KMS-11 (cell line): ENCODE data around the gene MYL6.
"Not testable (repeated sequence)": the region's sequence is repeated elsewhere in the genome, so short reads cannot be mapped to it uniquely, and the experiment has no call there.

Experiments used
- H2AFZ ChIP-seq: fragments of 200-600 bp; sonication (generic); 2 replicates; pipeline ENCODE4 v1.6.1; 2016; ENCODE audit warnings: antibody characterized with exemption, mixed run types, low read depth
- H3K27ac ChIP-seq: fragments of 200-600 bp; sonication (generic); 2 replicates; pipeline ENCODE4 v1.6.1; 2016; ENCODE audit warnings: mild to moderate bottlenecking, mixed run types
- H3K27me3 ChIP-seq: fragments of 200-600 bp; sonication (generic); 2 replicates; pipeline ENCODE4 v1.6.1; 2017; ENCODE audit warnings: mild to moderate bottlenecking, low read depth, mixed run types, moderate library complexity; ENCODE audit not compliant: insufficient read depth
- H3K36me3 ChIP-seq: fragments of 200-600 bp; sonication (generic); 2 replicates; pipeline ENCODE4 v1.6.1; 2017; ENCODE audit warnings: mild to moderate bottlenecking, mixed run types; ENCODE audit not compliant: insufficient read depth
- H3K4me1 ChIP-seq: fragments of 200-600 bp; sonication (generic); 2 replicates; pipeline ENCODE4 v1.6.1; 2016; ENCODE audit warnings: mild to moderate bottlenecking, low read depth, mixed run types; ENCODE audit not compliant: poor library complexity, severe bottlenecking
- H3K4me2 ChIP-seq: fragments of 200-600 bp; sonication (generic); 2 replicates; pipeline ENCODE4 v1.7.0; 2016; ENCODE audit warnings: mild to moderate bottlenecking, mixed run types
- H3K4me3 ChIP-seq: fragments of 200-600 bp; sonication (generic); IDR thresholded peaks from 2 replicates; pipeline ENCODE4 v1.6.1; 2017; ENCODE audit warnings: low read depth, low read length, mixed read lengths; ENCODE audit not compliant: insufficient read depth
- H3K79me2 ChIP-seq: fragments of 200-600 bp; sonication (generic); 2 replicates; pipeline ENCODE4 v1.6.1; 2016; ENCODE audit warnings: low read depth, mixed run types; ENCODE audit not compliant: insufficient read depth
- H3K9ac ChIP-seq: fragments of 200-600 bp; sonication (generic); 2 replicates; pipeline ENCODE4 v1.6.1; 2016; ENCODE audit warnings: mild to moderate bottlenecking, mixed run types
- H4K20me1 ChIP-seq: fragments of 200-600 bp; sonication (generic); 2 replicates; pipeline ENCODE4 v1.6.1; 2016; ENCODE audit warnings: mild to moderate bottlenecking, mixed run types; ENCODE audit not compliant: insufficient read depth
- TF ChIP-seq, protein P1 (sequence below): fragments of 200-600 bp; sonication (generic); conservative IDR thresholded peaks from 2 replicates; pipeline ENCODE4 v1.6.1; 2017; ENCODE audit warnings: low read depth, mild to moderate bottlenecking, antibody characterized with exemption, low read length, moderate library complexity, mixed read lengths

Gene MYL6

DNA sequence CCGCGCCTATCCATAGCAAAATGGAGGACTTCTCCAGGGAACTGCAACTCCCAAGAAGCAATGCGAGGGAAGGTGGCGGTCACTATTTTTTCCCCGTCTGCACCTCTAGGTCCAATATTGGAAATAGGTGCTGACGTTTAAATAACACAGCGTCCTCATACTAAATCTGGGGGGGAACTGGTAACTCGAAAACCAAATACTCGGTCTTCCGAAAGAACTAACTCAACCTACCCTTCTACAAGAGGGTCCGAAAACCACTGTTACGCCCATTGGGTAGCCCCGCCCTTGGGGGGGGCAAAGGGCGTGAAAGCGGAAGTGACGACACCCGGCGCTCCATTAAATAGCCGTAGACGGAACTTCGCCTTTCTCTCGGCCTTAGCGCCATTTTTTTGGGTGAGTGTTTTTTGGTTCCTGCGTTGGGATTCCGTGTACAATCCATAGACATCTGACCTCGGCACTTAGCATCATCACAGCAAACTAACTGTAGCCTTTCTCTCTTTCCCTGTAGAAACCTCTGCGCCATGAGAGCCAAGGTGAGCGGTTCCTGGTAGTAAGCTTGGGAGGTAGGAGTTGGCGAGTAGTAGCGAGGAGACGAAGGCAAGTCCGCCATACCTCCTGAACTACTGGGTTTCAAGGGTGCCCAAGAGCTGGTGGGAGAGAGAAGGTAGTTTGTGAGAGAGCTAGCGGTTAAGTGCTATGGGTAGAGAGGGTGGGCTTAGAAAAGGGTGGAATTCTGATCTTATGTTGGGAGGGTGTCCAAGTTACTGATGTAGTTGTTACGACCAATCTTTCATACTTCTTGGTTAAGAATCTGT, 41.7 kb upstream of the MYL6 start, which contains the start of gene RPL41:
Gene RPL41 (plus strand): TSS at position 367 of the 815 bp plus-strand sequence.
- Histone ChIP-seq H3K4me2 (peak within 1 kb of the TSS; percentile 80), H4K20me1 (no peaks in the 10 kb centered on the region), H3K9ac (peak within 1 kb of the TSS; percentile 95), H3K4me1 (peaks cover 23% of the 10 kb centered on the region), H2AFZ (peak within 1 kb of the TSS; percentile 68), H3K27ac (peak within 1 kb of the TSS; percentile 93), H3K36me3 (peaks cover 18% of the 10 kb centered on the region; the same call in 1 of the 2 replicates), H3K4me3 (peak within 1 kb of the TSS; percentile 42), H3K79me2 (peaks cover 15% of the 10 kb centered on the region), H3K27me3 (no peaks in the 10 kb centered on the region)
- TF ChIP-seq, protein P1, sequence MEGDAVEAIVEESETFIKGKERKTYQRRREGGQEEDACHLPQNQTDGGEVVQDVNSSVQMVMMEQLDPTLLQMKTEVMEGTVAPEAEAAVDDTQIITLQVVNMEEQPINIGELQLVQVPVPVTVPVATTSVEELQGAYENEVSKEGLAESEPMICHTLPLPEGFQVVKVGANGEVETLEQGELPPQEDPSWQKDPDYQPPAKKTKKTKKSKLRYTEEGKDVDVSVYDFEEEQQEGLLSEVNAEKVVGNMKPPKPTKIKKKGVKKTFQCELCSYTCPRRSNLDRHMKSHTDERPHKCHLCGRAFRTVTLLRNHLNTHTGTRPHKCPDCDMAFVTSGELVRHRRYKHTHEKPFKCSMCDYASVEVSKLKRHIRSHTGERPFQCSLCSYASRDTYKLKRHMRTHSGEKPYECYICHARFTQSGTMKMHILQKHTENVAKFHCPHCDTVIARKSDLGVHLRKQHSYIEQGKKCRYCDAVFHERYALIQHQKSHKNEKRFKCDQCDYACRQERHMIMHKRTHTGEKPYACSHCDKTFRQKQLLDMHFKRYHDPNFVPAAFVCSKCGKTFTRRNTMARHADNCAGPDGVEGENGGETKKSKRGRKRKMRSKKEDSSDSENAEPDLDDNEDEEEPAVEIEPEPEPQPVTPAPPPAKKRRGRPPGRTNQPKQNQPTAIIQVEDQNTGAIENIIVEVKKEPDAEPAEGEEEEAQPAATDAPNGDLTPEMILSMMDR, result no peak; the same call in 1 of the 2 replicates

DNA sequence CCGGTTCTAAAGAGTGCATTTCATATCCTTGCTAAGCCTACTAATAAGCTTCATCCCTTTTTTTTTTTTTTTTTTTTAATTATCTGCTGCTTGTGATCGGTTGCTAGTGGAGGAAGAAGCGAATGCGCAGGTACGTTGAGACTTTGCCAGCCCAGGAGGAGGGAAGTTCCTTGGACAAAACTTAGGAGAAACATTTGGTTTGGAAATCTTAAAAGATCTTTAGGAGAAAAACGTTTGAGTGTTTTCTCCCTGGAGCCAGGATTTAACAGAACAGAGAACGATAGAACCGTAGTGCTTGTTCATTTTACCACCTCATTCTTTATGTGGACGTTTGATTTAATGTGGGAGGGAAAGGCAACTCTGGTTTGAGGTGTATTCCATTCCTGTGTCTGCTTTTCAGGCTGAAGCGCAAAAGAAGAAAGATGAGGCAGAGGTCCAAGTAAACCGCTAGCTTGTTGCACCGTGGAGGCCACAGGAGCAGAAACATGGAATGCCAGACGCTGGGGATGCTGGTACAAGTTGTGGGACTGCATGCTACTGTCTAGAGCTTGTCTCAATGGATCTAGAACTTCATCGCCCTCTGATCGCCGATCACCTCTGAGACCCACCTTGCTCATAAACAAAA, 41.0 kb upstream of the MYL6 start:
- peaks cover 23% of the 10 kb centered on the region for H3K4me1 ChIP-seq
- H3K27me3 ChIP-seq, H2AFZ ChIP-seq, H4K20me1 ChIP-seq, H3K4me3 ChIP-seq: not testable (repeated sequence)
- peak overlapping the region; percentile 93 for H3K27ac ChIP-seq
- H3K36me3 ChIP-seq, result peaks cover 13% of the 10 kb centered on the region; the same call in 1 of the 2 replicates
- H3K9ac ChIP-seq, result peak overlapping the region; percentile 95
- H3K79me2 ChIP-seq, result peaks cover 15% of the 10 kb centered on the region
- peak overlapping the region; percentile 80 for H3K4me2 ChIP-seq

DNA sequence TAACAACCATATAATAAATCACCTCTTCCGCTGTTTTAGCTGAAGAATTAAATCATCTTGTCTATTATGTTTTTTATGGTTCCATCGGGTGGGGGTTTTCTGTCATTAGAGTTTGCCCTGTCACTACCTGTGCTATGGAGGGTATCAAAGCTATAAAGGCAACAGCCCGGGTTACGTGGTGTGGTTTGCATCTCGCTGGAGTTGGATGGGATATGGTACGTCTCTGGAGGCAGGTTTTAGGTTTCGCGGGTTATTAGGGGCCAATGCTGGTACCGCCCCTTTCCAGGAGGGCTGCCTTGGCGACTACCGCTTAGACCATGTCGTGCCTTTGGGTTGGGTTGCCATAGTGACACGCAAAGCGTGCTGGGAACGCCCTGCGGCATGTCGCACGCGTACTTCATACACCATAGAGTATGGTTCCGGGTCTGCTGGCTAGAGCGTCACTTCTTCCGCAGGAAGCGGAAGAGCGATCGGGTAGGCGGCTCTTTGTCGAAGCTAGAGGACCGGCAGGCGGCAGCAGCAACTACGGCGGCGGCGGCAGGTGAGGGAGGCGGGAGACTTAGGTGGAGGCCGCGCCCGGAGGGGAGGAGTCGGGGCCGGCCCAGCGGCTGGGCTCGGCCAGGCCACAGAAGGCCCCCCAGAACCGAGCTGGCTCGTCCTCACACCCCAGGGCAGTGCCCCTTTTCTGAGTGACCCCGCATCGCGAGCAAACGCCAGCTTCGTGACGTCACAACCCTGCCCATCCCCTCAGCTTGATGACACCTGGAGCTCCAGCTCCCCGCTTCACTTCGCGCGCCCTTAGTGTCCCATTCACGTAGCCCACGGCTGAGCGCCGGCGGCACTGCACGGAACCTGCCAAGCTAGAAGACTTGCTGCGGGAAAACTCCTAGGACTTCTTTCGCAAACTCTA, 40.1 kb upstream of the MYL6 start, which contains the start of gene ZC3H10:
Gene ZC3H10 (plus strand): TSS at position 489 of the 910 bp plus-strand sequence. CDS start 2,297 bp downstream, outside the sequence.
- Histone ChIP-seq H3K4me1 (peaks cover 23% of the 10 kb centered on the region), H3K27me3 (no peaks in the 10 kb centered on the region), H3K36me3 (peaks cover 7% of the 10 kb centered on the region; the same call in 1 of the 2 replicates), H3K79me2 (peaks cover 15% of the 10 kb centered on the region), H4K20me1 (no peaks in the 10 kb centered on the region), H3K27ac (peak within 1 kb of the TSS; percentile 93), H3K9ac (peak within 1 kb of the TSS; percentile 95), H3K4me3 (peak within 1 kb of the TSS; percentile 73), H2AFZ (peak within 1 kb of the TSS; percentile 54), H3K4me2 (peak within 1 kb of the TSS; percentile 80)
- TF ChIP-seq, protein P1, result peak; percentile 61; the same call in 1 of the 2 replicates

DNA sequence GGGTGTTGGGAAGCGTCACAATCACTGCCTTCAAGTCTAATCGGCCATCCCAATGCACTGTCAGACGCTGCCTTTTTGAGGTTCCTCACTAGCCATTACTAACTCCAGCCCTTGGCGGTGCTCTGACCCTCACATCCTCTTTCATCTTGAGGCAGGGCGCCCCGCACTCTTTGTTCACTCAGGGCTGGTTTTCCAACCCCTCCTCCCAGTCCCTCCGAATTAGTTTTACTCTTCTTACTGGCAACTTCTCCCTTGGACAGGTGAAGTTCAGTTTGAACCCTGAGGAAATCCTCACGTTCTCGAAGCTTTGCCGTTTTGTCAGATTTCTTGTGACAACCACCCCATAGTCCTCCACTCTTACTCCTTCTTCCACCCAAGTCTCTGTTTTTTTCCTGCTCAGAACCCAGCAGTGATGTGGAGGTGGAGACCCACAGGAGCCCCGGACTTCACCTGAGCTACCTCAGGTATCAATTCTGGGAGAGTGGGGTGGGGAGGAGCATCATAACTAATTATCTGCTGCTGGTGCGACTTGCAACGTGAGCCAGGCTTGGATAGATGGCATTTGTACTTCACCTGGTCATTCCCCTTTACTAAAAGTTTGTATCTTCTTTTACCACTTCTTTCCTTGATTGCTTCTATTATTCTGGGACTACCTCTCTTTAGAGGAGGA, 39.3 kb upstream of the MYL6 start:
- Histone ChIP-seq H3K36me3 (peaks cover 4% of the 10 kb centered on the region; the same call in 1 of the 2 replicates), H2AFZ (peak overlapping the region; percentile 54), H4K20me1 (no peaks in the 10 kb centered on the region), H3K27ac (peak overlapping the region; percentile 93), H3K4me3 (peak overlapping the region; percentile 73), H3K79me2 (peaks cover 15% of the 10 kb centered on the region), H3K27me3 (no peaks in the 10 kb centered on the region), H3K4me1 (peaks cover 23% of the 10 kb centered on the region), H3K9ac (peak overlapping the region; percentile 95; the same call in 1 of the 2 replicates), H3K4me2 (peak overlapping the region; percentile 79)
- TF ChIP-seq, protein P1, result no peak
